Measurements from ENCODE around the gene CSN1S1. TPM values are rescaled to one million over a fixed set of nuclear protein-coding genes. Genes with fewer than 3 reads are reported as not detected.

Gene CSN1S1
- total RNA-seq, 2 experiments from 2014 or later = not detected

- no peak overlapping the region for H3K4me3 Mint-ChIP-seq
- H3K36me3 Mint-ChIP-seq (ENCODE audit: low read depth) = no peaks in the 10 kb centered on the region
- H3K36me3 ChIP-seq (ENCODE audit: insufficient read depth, low read length) = no peaks in the 10 kb centered on the region
- POLR2A ChIA-PET = no interaction called here
- no peaks in the 10 kb centered on the region for H3K27me3 Mint-ChIP-seq
- intact Hi-C loops (cut with DNase I, micrococcal nuclease) = no loop called here
- DNase-seq (no peak), ATAC-seq (ENCODE audit: poor library complexity) (no peak)
- H3K27ac Mint-ChIP-seq = no peak overlapping the region
- no peak for TF ChIP-seq CTCF (IDR thresholded peaks at IDR 0.05)
- H3K4me1 Mint-ChIP-seq (ENCODE audit: low read depth) = no peaks in the 10 kb centered on the region
- no peak overlapping the region for H3K4me3 ChIP-seq (ENCODE audit: low read length)
- no peaks in the 10 kb centered on the region for H3K9me3 Mint-ChIP-seq
- CTCF ChIA-PET = no interaction called here
- no peaks in the 10 kb centered on the region for H3K4me1 ChIP-seq (ENCODE audit: insufficient read depth, low read length)
- H3K27me3 ChIP-seq (ENCODE audit: control insufficient read depth in 1 of 2, insufficient read depth in 2 of 2, low read length in 2 of 2) = no peaks in the 10 kb centered on the region
- H3K27ac ChIP-seq (ENCODE audit: low read depth in 1 of 2, low read length in 2 of 2) = no peak overlapping the region
- H3K9me3 ChIP-seq (ENCODE audit: control insufficient read depth in 1 of 2, insufficient read depth in 1 of 2, low read length in 2 of 2) = peaks cover 0 to 5% of the 10 kb centered on the region in 2 experiments
These were observed 43.8 kb downstream of the CSN1S1 start for GRCh38 chr4:69974631-69975030.

- CTCF ChIA-PET = no interaction called here
- no peak for ATAC-seq (ENCODE audit: poor library complexity)
These were observed 46.7 kb downstream of the CSN1S1 start for GRCh38 chr4:69977582-69977981.

GRCh38 chr4:69984030-69984443 lies 53.2 kb downstream of the CSN1S1 start:
- Histone ChIP-seq H3K4me3 (ENCODE audit: low read length) (no peak overlapping the region), H3K27ac (ENCODE audit: low read depth in 1 of 2, low read length in 2 of 2) (no peak overlapping the region), H3K9me3 (ENCODE audit: control insufficient read depth in 1 of 2, insufficient read depth in 1 of 2, low read length in 2 of 2) (no peaks in the 10 kb centered on the region), H3K27me3 (ENCODE audit: control insufficient read depth in 1 of 2, insufficient read depth in 2 of 2, low read length in 2 of 2) (no peaks in the 10 kb centered on the region), H3K4me1 (ENCODE audit: insufficient read depth, low read length) (no peaks in the 10 kb centered on the region), H3K36me3 (ENCODE audit: insufficient read depth, low read length) (no peaks in the 10 kb centered on the region)
- ATAC-seq (ENCODE audit: poor library complexity) = no peak
- no peak for DNase-seq
- H3K27ac Mint-ChIP-seq = no peak overlapping the region
- CTCF ChIA-PET = no interaction called here
- no peaks in the 10 kb centered on the region for H3K9me3 Mint-ChIP-seq
- no peaks in the 10 kb centered on the region for H3K4me1 Mint-ChIP-seq (ENCODE audit: low read depth)
- H3K36me3 Mint-ChIP-seq (ENCODE audit: low read depth) = no peaks in the 10 kb centered on the region
- no peaks in the 10 kb centered on the region for H3K27me3 Mint-ChIP-seq
- POLR2A ChIA-PET = no interaction called here
- H3K4me3 Mint-ChIP-seq = no peak overlapping the region
- intact Hi-C loops (cut with DNase I, micrococcal nuclease) = no loop called here
- TF ChIP-seq CTCF (IDR thresholded peaks at IDR 0.05) = no peak

More at GRCh38 chr4:69977582-69977981, 46.7 kb downstream of the CSN1S1 start:
- Histone ChIP-seq H3K27me3 (ENCODE audit: control insufficient read depth in 1 of 2, insufficient read depth in 2 of 2, low read length in 2 of 2) (no peaks in the 10 kb centered on the region), H3K27ac (ENCODE audit: low read depth in 1 of 2, low read length in 2 of 2) (no peak overlapping the region), H3K36me3 (ENCODE audit: insufficient read depth, low read length) (no peaks in the 10 kb centered on the region), H3K4me1 (ENCODE audit: insufficient read depth, low read length) (no peaks in the 10 kb centered on the region), H3K9me3 (ENCODE audit: control insufficient read depth in 1 of 2, insufficient read depth in 1 of 2, low read length in 2 of 2) (peaks cover 0 to 5% of the 10 kb centered on the region in 2 experiments), H3K4me3 (ENCODE audit: low read length) (no peak overlapping the region)
- intact Hi-C loops (cut with DNase I, micrococcal nuclease) = no loop called here
- TF ChIP-seq CTCF (IDR thresholded peaks at IDR 0.05) = no peak
- Mint-ChIP-seq H3K4me1 (ENCODE audit: low read depth) (no peaks in the 10 kb centered on the region), H3K4me3 (no peak overlapping the region), H3K9me3 (no peaks in the 10 kb centered on the region), H3K27me3 (no peaks in the 10 kb centered on the region), H3K27ac (no peak overlapping the region), H3K36me3 (ENCODE audit: low read depth) (no peaks in the 10 kb centered on the region)
- DNase-seq = no peak
- POLR2A ChIA-PET = no interaction called here
